HepG2 (cell line): ENCODE measurements around the gene OR2B3. TPM values are rescaled to one million over a fixed set of nuclear protein-coding genes. Genes with fewer than 3 reads are reported as not detected.

Experiments
- ATAC-seq: fragments of 200-7000 bp; cut with Tn5 transposase; 3 replicates; pipeline ENCODE4 v1.9.1; 2020; ENCODE audit warnings: mild to moderate bottlenecking, moderate library complexity
- BruUV-seq: library from RNA; stranded (reverse); fragments of 400-500 nt; replicated peaks from 2 replicates; lab custom pipeline; 2021; lab: Mats Ljungman, UMichigan
- CTCF ChIA-PET: fragments of 300-600 bp; formaldehyde crosslinking; extraction: SDS; loops from one replicate; lab custom pipeline; 2021; ENCODE audit warnings: low total read pairs, inconsistent platforms, low intra/inter-chr PET ratio; lab: Yijun Ruan, JAX
- POLR2A ChIA-PET: fragments of 350-600 bp; sonication (Branson Sonifier 250); formaldehyde crosslinking; loops from one replicate; lab custom pipeline; 2020; ENCODE audit warnings: antibody characterized with exemption, inconsistent platforms; lab: Yijun Ruan, JAX
- DNase-seq: peaks from one replicate; pipeline ENCODE4 v3.0.0-alpha.2; 2015; ENCODE audit warnings: low spot score
- FAIRE-seq: peaks from 3 replicates; lab custom pipeline; 2011; peaks lifted over from hg19 to GRCh38; lab: Jason Lieb, UNC
- H2AFZ ChIP-seq: one replicate; pipeline ENCODE4 v1.6.1; 2011; ENCODE audit warnings: low read length, inconsistent platforms
- H3K27ac ChIP-seq: fragments of 300-600 bp; 3 replicates; pipeline ENCODE4 v1.8.0; 2011; ENCODE audit warnings: mixed run types, mild to moderate bottlenecking, mixed read lengths, low read length, inconsistent platforms; ENCODE audit not compliant: insufficient read depth; ENCODE audit errors: extremely low read length
- H3K27me3 ChIP-seq, 2 experiments: fragments of 200-600 bp in 1 of 2; 2 replicates in 1 of 2; 3 replicates in 1 of 2; pipeline versions ENCODE4 v1.6.0 to v1.8.0; 2011; ENCODE audit warnings: low read length in 2 of 2, mild to moderate bottlenecking in 2 of 2, moderate library complexity in 2 of 2, inconsistent platforms in 1 of 2; ENCODE audit not compliant: insufficient read depth in 2 of 2, control insufficient read depth in 1 of 2
- H3K36me3 ChIP-seq, 2 experiments: fragments of 200-600 bp in 1 of 2; replicated peaks in 1 of 2; 2 replicates in 1 of 2; 3 replicates in 1 of 2; pipeline versions ENCODE4 v1.5.1 to v1.8.0; 2011; ENCODE audit warnings: low read length in 2 of 2, inconsistent platforms in 1 of 2; ENCODE audit not compliant: insufficient read depth in 2 of 2, control insufficient read depth in 1 of 2
- H3K4me1 ChIP-seq: 2 replicates; pipeline ENCODE4 v1.5.1; 2012; ENCODE audit warnings: low read length, inconsistent platforms; ENCODE audit not compliant: insufficient read depth
- H3K4me2 ChIP-seq: 2 replicates; pipeline ENCODE4 v1.6.0; 2011; ENCODE audit warnings: low read depth, low read length, inconsistent platforms
- H3K4me3 ChIP-seq, 3 experiments: fragments of 200-600 bp in 1 of 3; sonication (generic), shearing (Covaris generic) in 1 of 3; replicated peaks in 1 of 3; 2 replicates each; pipeline ENCODE4 v1.5.1; 2011 to 2016; ENCODE audit warnings: low read length in 3 of 3, inconsistent platforms in 2 of 3, low read depth in 2 of 3, mild to moderate bottlenecking in 2 of 3, control low read depth in 1 of 3, mixed read lengths in 1 of 3; ENCODE audit not compliant: insufficient read depth in 1 of 3
- H3K79me2 ChIP-seq: one replicate; pipeline ENCODE4 v1.6.1; 2011; ENCODE audit warnings: low read length, inconsistent platforms; ENCODE audit not compliant: insufficient read depth
- H3K9ac ChIP-seq: 2 replicates; pipeline ENCODE4 v1.6.0; 2011; ENCODE audit warnings: mild to moderate bottlenecking, low read depth, low read length, inconsistent platforms; ENCODE audit not compliant: insufficient read depth
- H3K9me3 ChIP-seq: 2 replicates; pipeline ENCODE4 v1.5.1; 2012; ENCODE audit warnings: mild to moderate bottlenecking, low read length
- H4K20me1 ChIP-seq: 2 replicates; pipeline ENCODE4 v1.6.0; 2011; ENCODE audit warnings: inconsistent platforms, mild to moderate bottlenecking, low read length, moderate library complexity; ENCODE audit not compliant: insufficient read depth
- KLF6 ChIP-seq: IDR thresholded peaks from 2 replicates; pipeline ENCODE4 v1.8.0; 2016; ENCODE audit warnings: missing biosample characterization, missing genetic modification reagents
- MBD4 ChIP-seq: IDR thresholded peaks from 2 replicates; pipeline ENCODE4 v1.6.1; 2012; ENCODE audit warnings: low read length, inconsistent platforms, borderline replicate concordance
- RAD51 ChIP-seq: fragments of 450-650 bp; IDR thresholded peaks from 2 replicates; pipeline ENCODE4 v1.6.1; 2016; ENCODE audit warnings: borderline replicate concordance
- SNAI1 ChIP-seq: sonication (generic); formaldehyde crosslinking; IDR thresholded peaks from 2 replicates; pipeline ENCODE4 v1.5.0; 2020; ENCODE audit warnings: mild to moderate bottlenecking, missing genetic modification reagents, borderline replicate concordance
- ZNF431 ChIP-seq: sonication (generic); formaldehyde crosslinking; IDR thresholded peaks from 2 replicates; pipeline ENCODE4 v1.9.0; 2022; ENCODE audit warnings: missing genetic modification reagents, low read depth, mild to moderate bottlenecking, borderline replicate concordance
- ZNF703 ChIP-seq: sonication (generic); formaldehyde crosslinking; IDR thresholded peaks from 2 replicates; pipeline ENCODE4 v1.5.1; 2020; ENCODE audit warnings: missing genetic modification reagents, mild to moderate bottlenecking, moderate library complexity, borderline replicate concordance
- WGBS: methylation state at CpG from one replicate; pipeline ENCODE4 v1.1.6; 2017; ENCODE audit warnings: low lambda C conversion rate; 5-methylcytosine and 5-hydroxymethylcytosine counted together
- in situ Hi-C: cut with HindIII; loops from 2 replicates; pipeline ENCODE4 v1.10.0; 2017; ENCODE audit warnings: low pct_unique_long_range_greater_than_20kb; ENCODE audit not compliant: extremely low pct_ligation_motif_present
- intact Hi-C: fragments of 100-400 bp; cut with micrococcal nuclease; formaldehyde crosslinking; loops from one replicate; pipeline ENCODE4 v1.10.0; 2022; ENCODE audit not compliant: unreplicated experiment
- polyA plus RNA-seq, 8 experiments: library from polyadenylated mRNA; depleted of rRNA in 3 of 8; stranded (reverse) in 7 of 8; unstranded in 1 of 8; fragments of >200 nt; fragmentation: Illumina TruSeq in 4 of 8; extraction: Trizol in 4 of 8; gene quantifications; 2 replicates each; pipeline versions ENCODE4 v1.2.1 to v1.2.3, GENCODE V29; 2011 to 2016; ENCODE audit warnings: low read depth in 4 of 8, missing spikeins in 1 of 8, mixed read lengths in 1 of 8; ENCODE audit not compliant: insufficient read depth in 1 of 8
- total RNA-seq, 5 experiments: library from RNA; depleted of rRNA; stranded (reverse); fragments of >200 nt; fragmentation: Illumina TruSeq; extraction: Trizol; gene quantifications; 2 replicates each; pipeline ENCODE4 v1.2.3, GENCODE V29; 2016; ENCODE audit warnings: low read depth in 1 of 5

OR2B3 gene
- total and polyA plus RNA-seq, 2 of the 13 experiments (the other 11 are each of a cell fraction or from before 2014, with no cell fraction given): not detected

DNA sequence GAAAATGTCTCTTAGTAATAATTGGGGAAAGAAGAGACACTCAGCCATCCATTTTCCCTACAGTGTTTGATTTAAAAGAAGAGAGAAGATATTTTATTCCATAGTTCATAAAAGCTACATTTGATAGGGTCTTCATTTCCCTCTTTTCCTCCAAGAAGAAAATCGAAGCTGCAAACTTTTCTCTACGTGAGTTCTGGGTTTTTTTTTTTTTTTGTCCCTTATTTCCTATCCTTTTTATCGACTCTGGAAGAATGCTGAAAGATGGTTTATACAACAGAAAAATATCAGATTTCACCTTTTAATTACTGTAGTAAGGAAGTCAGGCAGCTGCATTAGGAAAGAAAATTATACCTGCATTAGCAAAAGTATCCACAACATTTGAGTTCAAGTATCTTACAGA, 12.1 kb upstream of the OR2B3 start, which contains the start of gene OR2J1 (continued):
- no peak for TF ChIP-seq ZNF703 (CRISPR knock-in tag)
- TF ChIP-seq KLF6 (CRISPR knock-in tag): no peak

DNA sequence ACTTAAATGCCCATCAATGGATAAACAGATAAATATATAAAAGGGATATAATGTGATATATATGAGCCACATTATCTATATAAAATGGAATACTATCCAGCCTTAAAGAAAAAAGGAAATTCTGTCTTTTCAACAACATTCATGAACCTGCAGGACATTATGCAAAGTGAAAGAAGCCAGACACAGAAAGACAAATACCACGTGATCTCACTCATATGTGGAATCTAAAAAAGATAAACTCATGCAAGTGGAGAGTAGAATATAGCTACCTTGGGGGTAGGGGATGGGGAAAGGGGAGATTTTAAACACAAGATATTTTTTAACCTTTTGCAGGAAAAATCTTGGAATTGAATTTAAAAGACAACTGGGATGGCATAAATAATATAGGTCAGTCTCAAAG, 10.7 kb upstream of the OR2B3 start:
- DNase-seq (no peak), ATAC-seq (no peak), FAIRE-seq (no peak)
- H3K27ac ChIP-seq: no peak overlapping the region
- H3K4me2 ChIP-seq: no peak overlapping the region
- H3K36me3 ChIP-seq: no peaks in the 10 kb centered on the region
- in situ Hi-C loops: no loop called here
- WGBS: 2% methylated on average over 1 of the region's 1 CpG
- H3K4me3 ChIP-seq: no peak overlapping the region
- H3K79me2 ChIP-seq: no peaks in the 10 kb centered on the region
- intact Hi-C loops: no loop called here
- ChIA-PET CTCF (no interaction called here), POLR2A (no interaction called here)
- H3K9me3 ChIP-seq: no peaks in the 10 kb centered on the region
- no TSS peak for BruUV-seq
- no peak overlapping the region for H3K9ac ChIP-seq
- no peaks in the 10 kb centered on the region for H3K4me1 ChIP-seq
- H4K20me1 ChIP-seq: no peaks in the 10 kb centered on the region
- H3K27me3 ChIP-seq: no peaks in the 10 kb centered on the region; a peak in 1 of 5 replicates
- H2AFZ ChIP-seq: no peak overlapping the region
- TF ChIP-seq RAD51 (peak; percentile 9; the same call in 1 of the 2 replicates), MBD4 (no peak)

DNA sequence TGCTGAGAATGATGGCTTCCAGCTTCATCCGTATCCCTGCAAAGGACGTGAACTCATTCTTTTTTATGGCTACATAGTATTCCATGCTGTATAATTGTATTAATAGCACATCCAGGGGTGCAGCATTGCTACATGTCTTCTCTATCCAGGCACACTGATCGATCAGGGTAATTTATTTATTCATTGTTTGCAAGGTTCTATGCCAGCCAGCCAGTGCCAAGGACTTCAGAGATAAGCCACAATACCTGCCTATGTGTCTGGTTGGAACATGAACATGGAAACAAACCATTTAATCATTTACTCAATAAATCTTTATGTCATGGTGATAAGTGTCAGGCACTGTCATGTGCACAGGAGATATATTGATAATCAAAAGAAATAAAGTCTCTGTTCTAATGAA, 5.8 kb upstream of the OR2B3 start:
- Histone ChIP-seq H3K9ac (no peak overlapping the region), H2AFZ (no peak overlapping the region), H3K4me2 (no peak overlapping the region), H3K27ac (no peak overlapping the region), H3K36me3 (no peaks in the 10 kb centered on the region), H3K79me2 (no peaks in the 10 kb centered on the region), H4K20me1 (no peaks in the 10 kb centered on the region), H3K27me3 (no peaks in the 10 kb centered on the region; a peak in 1 of 5 replicates), H3K9me3 (no peaks in the 10 kb centered on the region), H3K4me1 (no peaks in the 10 kb centered on the region)
- in situ Hi-C loops (no loop called here), intact Hi-C loops (no loop called here)
- CTCF ChIA-PET: no interaction called here
- no peak for ATAC-seq
- 38% methylated on average over 3 of the region's 3 CpGs for WGBS
- no TSS peak for BruUV-seq
- TF ChIP-seq SNAI1 (CRISPR knock-in tag): no peak
- TF ChIP-seq ZNF431: no peak
- TF ChIP-seq, all 625 proteins: peak for 0
- no peak overlapping the region for H3K4me3 ChIP-seq
- POLR2A ChIA-PET: no interaction called here
- DNase-seq (no peak), FAIRE-seq (no peak)
